OCI-LY1 (cell line): Measurements from ENCODE around the gene DRC7.

Experiments used
- H2AFZ ChIP-seq: fragments of 200-600 bp; sonication (generic), shearing (Covaris generic); 2 replicates; pipeline ENCODE4 v1.6.0; 2014; ENCODE audit warnings: antibody characterized with exemption, mild to moderate bottlenecking, low read length
- H3F3A ChIP-seq: fragments of 200-600 bp; sonication (generic), shearing (Covaris generic); 2 replicates; pipeline ENCODE4 v1.6.0; 2014; ENCODE audit warnings: mild to moderate bottlenecking, antibody characterized with exemption, low read length, moderate library complexity; ENCODE audit not compliant: insufficient read depth
- H3K27ac ChIP-seq: fragments of 200-600 bp; sonication (generic); 2 replicates; pipeline ENCODE4 v1.5.1; 2014; ENCODE audit warnings: low read length, mixed run types, mild to moderate bottlenecking, low read depth; ENCODE audit not compliant: poor library complexity, severe bottlenecking
- H3K27me3 ChIP-seq: fragments of 200-600 bp; sonication (generic); 2 replicates; pipeline ENCODE4 v1.6.0; 2014; ENCODE audit warnings: antibody characterized with exemption, mild to moderate bottlenecking, low read length, moderate library complexity; ENCODE audit not compliant: insufficient read depth
- H3K36me3 ChIP-seq: fragments of 200-600 bp; sonication (generic); 2 replicates; pipeline ENCODE4 v1.6.1; 2014; ENCODE audit warnings: mild to moderate bottlenecking, antibody characterized with exemption, low read length, moderate library complexity, mixed read lengths; ENCODE audit not compliant: insufficient read depth
- H3K4me1 ChIP-seq: fragments of 200-600 bp; sonication (generic); 2 replicates; pipeline ENCODE4 v1.5.1; 2014; ENCODE audit warnings: mild to moderate bottlenecking, low read length, moderate library complexity; ENCODE audit not compliant: insufficient read depth, severe bottlenecking
- H3K4me2 ChIP-seq: fragments of 200-600 bp; sonication (generic), shearing (Covaris generic); 2 replicates; pipeline ENCODE4 v1.6.1; 2014; ENCODE audit warnings: low read length
- H3K4me3 ChIP-seq: fragments of 200-600 bp; sonication (generic); 2 replicates; pipeline ENCODE4 v1.5.1; 2014; ENCODE audit warnings: low read length, low read depth, mild to moderate bottlenecking, mixed read lengths; ENCODE audit not compliant: poor library complexity, severe bottlenecking
- H3K79me2 ChIP-seq: fragments of 200-600 bp; shearing (Covaris generic); 2 replicates; pipeline ENCODE4 v1.6.1; 2016; ENCODE audit warnings: mixed run types, low read length, mixed read lengths; ENCODE audit not compliant: insufficient read depth
- H3K9ac ChIP-seq: fragments of 200-600 bp; sonication (generic), shearing (Covaris generic); 2 replicates; pipeline ENCODE4 v1.6.1; 2014; ENCODE audit warnings: mild to moderate bottlenecking, low read length, mixed read lengths
- H3K9me2 ChIP-seq: fragments of 200-600 bp; sonication (generic), shearing (Covaris generic); 2 replicates; pipeline ENCODE4 v1.6.1; 2014; ENCODE audit warnings: low read depth, mild to moderate bottlenecking, low read length, mixed read lengths
- H3K9me3 ChIP-seq: fragments of 200-600 bp; shearing (Covaris generic); 2 replicates; pipeline ENCODE4 v1.6.1; 2014; ENCODE audit warnings: low read length, mixed read lengths
- H4K20me1 ChIP-seq: fragments of 200-600 bp; sonication (generic), shearing (Covaris generic); 2 replicates; pipeline ENCODE4 v1.6.0; 2016; ENCODE audit warnings: mild to moderate bottlenecking, low read length; ENCODE audit not compliant: insufficient read depth
- EZH2 ChIP-seq: fragments of 200-600 bp; sonication (generic), shearing (Covaris generic); IDR thresholded peaks from 2 replicates; pipeline ENCODE4 v1.8.0; 2017; ENCODE audit warnings: borderline replicate concordance, mixed run types, mild to moderate bottlenecking, antibody characterized with exemption, low read length, moderate library complexity, mixed read lengths
- TF ChIP-seq, protein P1 (sequence below): fragments of 200-600 bp; sonication (generic), shearing (Covaris generic); IDR thresholded peaks from 2 replicates; pipeline ENCODE4 v1.5.1; 2017; ENCODE audit warnings: mild to moderate bottlenecking, antibody characterized with exemption, low read length, moderate library complexity, mixed read lengths

Gene DRC7

DNA sequence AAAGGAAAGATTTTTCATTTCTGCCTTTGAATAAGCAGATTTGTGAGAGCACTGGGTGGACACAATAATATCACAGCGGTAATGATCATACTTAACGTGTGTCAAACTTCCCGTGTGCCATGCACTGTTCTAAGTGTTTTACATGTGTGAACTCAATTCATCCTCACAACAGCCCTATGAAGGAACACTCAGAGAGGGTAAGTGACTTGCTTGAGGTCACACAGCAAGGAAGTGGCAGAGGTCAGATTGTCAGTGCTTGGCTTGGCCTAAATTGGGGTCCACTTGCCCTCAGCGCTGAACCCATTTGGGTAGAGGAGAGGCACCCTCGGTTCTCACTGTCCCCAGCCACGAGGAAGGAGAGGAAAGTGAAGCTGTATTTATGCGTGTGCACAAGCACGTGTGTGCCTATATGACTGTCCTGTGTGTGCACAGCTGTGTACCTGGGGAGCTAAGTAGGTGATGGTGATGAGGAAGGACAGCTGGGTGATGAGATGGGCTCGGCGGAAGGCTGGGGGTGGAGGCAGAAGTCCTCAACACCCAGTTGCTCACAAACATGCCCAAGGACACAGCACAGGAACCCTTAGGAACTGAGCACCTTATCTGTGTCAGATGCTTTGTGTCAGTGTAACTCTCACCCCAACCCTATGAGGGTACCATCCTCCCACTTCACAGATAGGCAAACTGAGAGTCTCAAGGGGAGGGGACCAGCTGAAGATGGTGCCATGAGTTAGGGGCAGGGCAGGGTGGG lies 36.3 kb upstream of the DRC7 start:
- no peak overlapping the region for H3K9ac ChIP-seq

DNA sequence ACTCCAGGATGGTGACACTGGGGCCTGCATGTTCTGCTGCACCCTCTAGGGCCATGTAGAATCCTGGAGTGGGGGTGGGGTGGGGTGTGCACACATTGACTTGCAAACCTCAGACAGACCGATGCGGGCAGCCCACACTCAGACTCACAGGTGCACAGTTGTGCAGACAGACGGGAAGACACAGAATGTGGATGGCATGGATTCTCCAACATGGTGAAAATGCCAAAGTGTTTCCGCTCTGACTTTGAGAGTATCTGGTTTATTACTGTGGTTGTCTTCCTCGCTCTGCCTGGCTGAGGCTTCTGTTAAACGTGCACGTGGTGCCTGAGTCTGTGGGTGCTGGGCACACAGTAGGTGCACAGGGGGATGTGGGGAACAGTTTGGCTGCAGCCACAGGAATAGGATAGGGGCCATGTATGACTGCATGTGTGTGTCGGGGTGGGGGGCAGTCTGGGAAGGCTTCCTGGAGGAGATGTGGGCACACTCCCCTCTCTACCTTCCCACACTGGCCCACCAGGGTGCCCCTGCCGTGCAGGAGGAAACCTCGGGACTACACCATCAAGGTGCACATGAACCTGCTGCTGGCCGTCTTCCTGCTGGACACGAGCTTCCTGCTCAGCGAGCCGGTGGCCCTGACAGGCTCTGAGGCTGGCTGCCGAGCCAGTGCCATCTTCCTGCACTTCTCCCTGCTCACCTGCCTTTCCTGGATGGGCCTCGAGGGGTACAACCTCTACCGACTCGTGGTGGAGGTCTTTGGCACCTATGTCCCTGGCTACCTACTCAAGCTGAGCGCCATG lies 35.5 kb upstream of the DRC7 start:
- Histone ChIP-seq H3K9ac (no peak overlapping the region), H3K4me3 (no peak overlapping the region), H3K4me1 (no peaks in the 10 kb centered on the region), H4K20me1 (no peaks in the 10 kb centered on the region), H3K9me3 (no peaks in the 10 kb centered on the region), H3K4me2 (no peak overlapping the region), H3K27me3 (0 out of 2 replicates have a peak, but pooled peaks cover 7% of the 10 kb centered on the region), H3K36me3 (no peaks in the 10 kb centered on the region), H3K9me2 (no peaks in the 10 kb centered on the region), H3K27ac (no peak overlapping the region), H3K79me2 (no peaks in the 10 kb centered on the region), H3F3A (no peaks in the 10 kb centered on the region), H2AFZ (no peak overlapping the region)
- TF ChIP-seq, protein P1, sequence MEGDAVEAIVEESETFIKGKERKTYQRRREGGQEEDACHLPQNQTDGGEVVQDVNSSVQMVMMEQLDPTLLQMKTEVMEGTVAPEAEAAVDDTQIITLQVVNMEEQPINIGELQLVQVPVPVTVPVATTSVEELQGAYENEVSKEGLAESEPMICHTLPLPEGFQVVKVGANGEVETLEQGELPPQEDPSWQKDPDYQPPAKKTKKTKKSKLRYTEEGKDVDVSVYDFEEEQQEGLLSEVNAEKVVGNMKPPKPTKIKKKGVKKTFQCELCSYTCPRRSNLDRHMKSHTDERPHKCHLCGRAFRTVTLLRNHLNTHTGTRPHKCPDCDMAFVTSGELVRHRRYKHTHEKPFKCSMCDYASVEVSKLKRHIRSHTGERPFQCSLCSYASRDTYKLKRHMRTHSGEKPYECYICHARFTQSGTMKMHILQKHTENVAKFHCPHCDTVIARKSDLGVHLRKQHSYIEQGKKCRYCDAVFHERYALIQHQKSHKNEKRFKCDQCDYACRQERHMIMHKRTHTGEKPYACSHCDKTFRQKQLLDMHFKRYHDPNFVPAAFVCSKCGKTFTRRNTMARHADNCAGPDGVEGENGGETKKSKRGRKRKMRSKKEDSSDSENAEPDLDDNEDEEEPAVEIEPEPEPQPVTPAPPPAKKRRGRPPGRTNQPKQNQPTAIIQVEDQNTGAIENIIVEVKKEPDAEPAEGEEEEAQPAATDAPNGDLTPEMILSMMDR: no peak
- no peak for TF ChIP-seq EZH2

More for the DNA sequence above, 36.3 kb upstream of the DRC7 start:
- H3K27ac ChIP-seq: no peak overlapping the region
- no peaks in the 10 kb centered on the region for H4K20me1 ChIP-seq
- H3K9me3 ChIP-seq: no peaks in the 10 kb centered on the region
- no peaks in the 10 kb centered on the region for H3K36me3 ChIP-seq
- TF ChIP-seq EZH2: no peak
- TF ChIP-seq, protein P1: no peak
- H3K4me2 ChIP-seq: no peak overlapping the region
- H3K4me1 ChIP-seq: no peaks in the 10 kb centered on the region
- H3K9me2 ChIP-seq: no peaks in the 10 kb centered on the region
- no peak overlapping the region for H2AFZ ChIP-seq
- H3K79me2 ChIP-seq: no peaks in the 10 kb centered on the region
- 0 out of 2 replicates have a peak, but pooled peaks cover 7% of the 10 kb centered on the region for H3K27me3 ChIP-seq
- no peak overlapping the region for H3K4me3 ChIP-seq
- no peaks in the 10 kb centered on the region for H3F3A ChIP-seq

DNA sequence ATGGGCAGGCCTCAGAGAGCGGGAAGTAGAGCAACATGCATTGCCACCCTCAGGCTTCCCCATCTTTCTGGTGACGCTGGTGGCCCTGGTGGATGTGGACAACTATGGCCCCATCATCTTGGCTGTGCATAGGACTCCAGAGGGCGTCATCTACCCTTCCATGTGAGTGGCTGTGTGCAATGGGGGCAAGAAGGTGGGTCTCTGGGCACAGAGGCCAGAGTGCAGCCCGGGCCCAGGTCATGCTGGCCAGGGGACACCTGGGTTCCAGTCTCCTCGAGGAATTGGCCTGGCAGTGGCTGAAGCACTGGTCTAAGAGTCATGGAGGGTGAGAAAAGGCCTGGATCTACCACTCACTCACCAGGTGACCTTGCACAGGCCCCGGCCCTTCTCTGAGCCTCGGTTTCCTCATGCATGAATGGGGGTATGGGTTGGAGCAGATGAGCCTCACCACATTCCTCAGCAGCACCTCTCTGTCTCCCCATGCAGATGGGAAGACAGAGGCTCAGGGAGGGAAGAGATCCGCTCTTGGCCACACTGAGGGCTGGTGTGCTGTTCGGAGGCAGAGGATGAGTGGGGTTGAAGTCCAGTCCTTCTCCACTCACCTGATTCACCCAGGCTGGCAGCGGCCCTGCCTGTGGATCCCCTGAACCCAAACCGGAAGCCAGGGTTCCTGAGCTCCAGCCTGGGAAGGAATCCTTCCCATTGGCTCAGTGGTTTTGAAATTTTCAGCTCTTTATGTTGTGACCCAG lies 33.7 kb upstream of the DRC7 start:
- Histone ChIP-seq H4K20me1 (no peaks in the 10 kb centered on the region), H3K4me2 (no peak overlapping the region), H3K79me2 (no peaks in the 10 kb centered on the region), H3K9me2 (no peaks in the 10 kb centered on the region), H3K4me1 (no peaks in the 10 kb centered on the region), H3K9me3 (no peaks in the 10 kb centered on the region), H3F3A (no peaks in the 10 kb centered on the region), H3K27ac (no peak overlapping the region), H3K36me3 (no peaks in the 10 kb centered on the region), H2AFZ (no peak overlapping the region), H3K27me3 (0 out of 2 replicates have a peak, but pooled peaks cover 4% of the 10 kb centered on the region), H3K9ac (no peak overlapping the region), H3K4me3 (no peak overlapping the region)
- no peak for TF ChIP-seq EZH2
- TF ChIP-seq, protein P1: no peak
